Neuronal stem cell (in vitro differentiated cells): Measurements from ENCODE around the gene TCTA.

ENCODE experiments used
- DNase-seq: peaks from one replicate; pipeline ENCODE4 v3.0.0-alpha.2; 2013; ENCODE audit warnings: low spot score
- H2AFZ ChIP-seq: one replicate; pipeline ENCODE4 v1.6.1; 2013; ENCODE audit warnings: mild to moderate bottlenecking, low read length, inconsistent platforms
- H2AK5ac ChIP-seq: 2 replicates; pipeline ENCODE4 v1.6.1; 2013; ENCODE audit warnings: low read depth, mild to moderate bottlenecking, inconsistent platforms, low read length, moderate library complexity, mixed read lengths
- H2BK120ac ChIP-seq: 2 replicates; pipeline ENCODE4 v1.6.1; 2013; ENCODE audit warnings: low read depth, mild to moderate bottlenecking, inconsistent platforms, low read length, moderate library complexity, mixed read lengths
- H2BK12ac ChIP-seq: one replicate; pipeline ENCODE4 v1.6.1; 2013; ENCODE audit warnings: low read length, inconsistent platforms
- H2BK15ac ChIP-seq: 2 replicates; pipeline ENCODE4 v1.6.1; 2013; ENCODE audit warnings: mild to moderate bottlenecking, low read length, inconsistent platforms, mixed read lengths
- H2BK5ac ChIP-seq: one replicate; pipeline ENCODE4 v1.6.1; 2013; ENCODE audit warnings: inconsistent platforms, mild to moderate bottlenecking, low read length, moderate library complexity
- H3K14ac ChIP-seq: one replicate; pipeline ENCODE4 v1.6.1; 2013; ENCODE audit warnings: low read length, inconsistent platforms
- H3K18ac ChIP-seq: 2 replicates; pipeline ENCODE4 v1.6.1; 2013; ENCODE audit warnings: low read length, inconsistent platforms
- H3K23ac ChIP-seq: 2 replicates; pipeline ENCODE4 v1.6.1; 2013; ENCODE audit warnings: low read depth, mild to moderate bottlenecking, mixed read lengths, low read length, inconsistent platforms; ENCODE audit not compliant: poor library complexity
- H3K27ac ChIP-seq: replicated peaks from 3 replicates; pipeline ENCODE4 v1.5.1; 2013; ENCODE audit warnings: low read length, inconsistent platforms
- H3K27me3 ChIP-seq, 3 experiments: 2 replicates each; pipeline ENCODE4 v1.6.1; 2013; ENCODE audit warnings: low read length in 3 of 3, mild to moderate bottlenecking in 2 of 3, inconsistent platforms in 1 of 3, low read depth in 1 of 3, mixed read lengths in 1 of 3, moderate library complexity in 1 of 3; ENCODE audit not compliant: control insufficient read depth in 3 of 3, insufficient read depth in 3 of 3
- H3K36me3 ChIP-seq, 2 donors: replicated peaks in 1 of 2; 2 replicates each; pipeline ENCODE4 v1.6.1; 2013; ENCODE audit warnings: low read length in 2 of 2; ENCODE audit not compliant: control insufficient read depth in 2 of 2, insufficient read depth in 2 of 2
- H3K4ac ChIP-seq: 2 replicates; pipeline ENCODE4 v1.6.1; 2013; ENCODE audit warnings: inconsistent platforms, mild to moderate bottlenecking, low read length, moderate library complexity
- H3K4me1 ChIP-seq, 2 donors: 1 replicate in 1 of 2; 2 replicates in 1 of 2; pipeline ENCODE4 v1.6.1; 2013; ENCODE audit warnings: low read length in 2 of 2, low read depth in 1 of 2; ENCODE audit not compliant: control insufficient read depth in 2 of 2, insufficient read depth in 1 of 2
- H3K4me2 ChIP-seq: one replicate; pipeline ENCODE4 v1.6.1; 2013; ENCODE audit warnings: mild to moderate bottlenecking, low read length, inconsistent platforms; ENCODE audit not compliant: insufficient read depth, poor library complexity, severe bottlenecking
- H3K4me3 ChIP-seq, 2 donors: 2 replicates each; pipeline ENCODE4 v1.5.1; 2013; ENCODE audit warnings: low read length in 2 of 2, mild to moderate bottlenecking in 2 of 2, inconsistent platforms in 1 of 2, moderate library complexity in 1 of 2
- H3K79me1 ChIP-seq: one replicate; pipeline ENCODE4 v1.6.1; 2013; ENCODE audit warnings: low read depth, mild to moderate bottlenecking, inconsistent platforms, low read length, moderate library complexity
- H3K9ac ChIP-seq: one replicate; pipeline ENCODE4 v1.6.1; 2013; ENCODE audit warnings: mild to moderate bottlenecking, low read depth, low read length, inconsistent platforms; ENCODE audit not compliant: poor library complexity
- H3K9me3 ChIP-seq, 2 donors: replicated peaks in 1 of 2; 2 replicates each; pipeline versions ENCODE3 to v1.6.1; 2013; ENCODE audit warnings: low read length in 2 of 2, mild to moderate bottlenecking in 2 of 2, inconsistent platforms in 1 of 2, low read depth in 1 of 2, mixed read lengths in 1 of 2, moderate library complexity in 1 of 2; ENCODE audit not compliant: control insufficient read depth in 2 of 2, insufficient read depth in 1 of 2
- H4K8ac ChIP-seq: one replicate; pipeline ENCODE4 v1.6.1; 2013; ENCODE audit warnings: low read depth, mild to moderate bottlenecking, inconsistent platforms, low read length, moderate library complexity
- H4K91ac ChIP-seq: one replicate; pipeline ENCODE4 v1.6.1; 2013; ENCODE audit warnings: low read length, low read depth, mild to moderate bottlenecking, inconsistent platforms; ENCODE audit not compliant: poor library complexity
- WGBS, 2 donors: extraction: QIAGEN DNeasy Blood & Tissue Kit; methylation state at CpG; one replicate each; pipeline ENCODE4 v1.1.7; 2013; ENCODE audit warnings: missing lambda C conversion rate in 2 of 2, mixed read lengths in 1 of 2; ENCODE audit not compliant: insufficient read length in 2 of 2, insufficient replicate concordance in 1 of 2; ENCODE audit errors: extremely low coverage in 2 of 2; 5-methylcytosine and 5-hydroxymethylcytosine counted together

The TCTA gene

GRCh38 chr3:49410846-49411534, 1.2 kb upstream of the TCTA start:
- DNase-seq = no peak
- Histone ChIP-seq H2BK5ac (peak overlapping the region; percentile 92), H2AFZ (peak overlapping the region; percentile 88), H3K14ac (no peak overlapping the region), H4K91ac (no peak overlapping the region), H4K8ac (no peak overlapping the region), H2BK120ac (no peak overlapping the region), H2BK12ac (no peak overlapping the region), H3K9ac (peak overlapping the region; percentile 97), H3K18ac (peak overlapping the region; percentile 99), H3K4me3 (peak overlapping the region; percentile 58 to 88), H3K27me3 (no peaks in the 10 kb centered on the region), H2BK15ac (no peak overlapping the region), H3K4me2 (peak overlapping the region; percentile 42), H3K23ac (peak overlapping the region; percentile 97), H3K4me1 (peaks cover 10 to 11% of the 10 kb centered on the region in 2 donors), H2AK5ac (peak overlapping the region; percentile 90), H3K4ac (no peak overlapping the region), H3K79me1 (peaks cover 5% of the 10 kb centered on the region), H3K9me3 (no peaks in the 10 kb centered on the region), H3K27ac (peak overlapping the region; percentile 98), H3K36me3 (peaks cover 0 to 17% of the 10 kb centered on the region in 2 donors)
- WGBS, 2 donors = no CpG with 5 or more reads among the region's 33 CpGs

GRCh38 chr3:49411535-49411967, 672 bp upstream of the TCTA start:
- Histone ChIP-seq H2BK120ac (no peak overlapping the region), H3K23ac (peak overlapping the region; percentile 97), H3K9ac (peak overlapping the region; percentile 97), H3K18ac (peak overlapping the region; percentile 99), H2BK12ac (no peak overlapping the region), H2BK15ac (no peak overlapping the region), H4K91ac (no peak overlapping the region), H3K4me3 (peak overlapping the region; percentile 58 to 88), H3K27me3 (no peaks in the 10 kb centered on the region), H3K79me1 (peaks cover 5% of the 10 kb centered on the region), H3K27ac (peak overlapping the region; percentile 98), H2AFZ (peak overlapping the region; percentile 88), H3K4me2 (peak overlapping the region; percentile 42), H2BK5ac (peak overlapping the region; percentile 92), H3K4ac (no peak overlapping the region), H2AK5ac (peak overlapping the region; percentile 90), H3K14ac (no peak overlapping the region), H3K9me3 (no peaks in the 10 kb centered on the region), H3K36me3 (peaks cover 0 to 21% of the 10 kb centered on the region in 2 donors), H4K8ac (no peak overlapping the region), H3K4me1 (peaks cover 10 to 11% of the 10 kb centered on the region in 2 donors)
- WGBS, 2 donors = no CpG with 5 or more reads among the region's 59 CpGs
- DNase-seq = no peak

GRCh38 chr3:49412632-49413337, 562 bp downstream of the TCTA start:
- H3K36me3 ChIP-seq = peaks cover 2 to 25% of the 10 kb centered on the region in 2 donors
- no peak overlapping the region for H3K14ac ChIP-seq
- peaks cover 5% of the 10 kb centered on the region for H3K79me1 ChIP-seq
- H2BK15ac ChIP-seq = peak overlapping the region; percentile 42
- peak overlapping the region; percentile 95 for H3K9ac ChIP-seq
- H3K27ac ChIP-seq = peak overlapping the region; percentile 71
- H4K91ac ChIP-seq = no peak overlapping the region
- peak overlapping the region; percentile 58 to 87 for H3K4me3 ChIP-seq
- no CpG with 5 or more reads among the region's 16 CpGs for WGBS, 2 donors
- no peak overlapping the region for H3K23ac ChIP-seq
- no peak overlapping the region for H4K8ac ChIP-seq
- peak overlapping the region; percentile 95 for H3K18ac ChIP-seq
- H3K4me2 ChIP-seq = peak overlapping the region; percentile 91
- no peak overlapping the region for H2BK120ac ChIP-seq
- H2BK12ac ChIP-seq = no peak overlapping the region
- H3K4ac ChIP-seq = no peak overlapping the region
- no peaks in the 10 kb centered on the region for H3K27me3 ChIP-seq
- no peaks in the 10 kb centered on the region for H3K9me3 ChIP-seq
- peaks cover 10 to 11% of the 10 kb centered on the region in 2 donors for H3K4me1 ChIP-seq
- no peak for DNase-seq
- peak overlapping the region; percentile 80 for H2BK5ac ChIP-seq
- H2AFZ ChIP-seq = peak overlapping the region; percentile 81
- peak overlapping the region; percentile 64 for H2AK5ac ChIP-seq

GRCh38 chr3:49413338-49413734, 1.1 kb downstream of the TCTA start:
- no CpG with 5 or more reads among the region's 6 CpGs for WGBS, 2 donors
- Histone ChIP-seq H2BK120ac (no peak overlapping the region), H3K4ac (no peak overlapping the region), H3K27me3 (no peaks in the 10 kb centered on the region), H3K27ac (no peak overlapping the region), H2BK5ac (no peak overlapping the region), H3K4me3 (peak overlapping the region in 1 of 2 donors; percentile 58), H3K4me2 (no peak overlapping the region), H4K8ac (no peak overlapping the region), H2AK5ac (no peak overlapping the region), H3K79me1 (peaks cover 5% of the 10 kb centered on the region), H3K23ac (no peak overlapping the region), H2AFZ (no peak overlapping the region), H3K36me3 (peaks cover 2 to 28% of the 10 kb centered on the region in 2 donors), H3K4me1 (peaks cover 10 to 11% of the 10 kb centered on the region in 2 donors), H4K91ac (no peak overlapping the region), H3K14ac (no peak overlapping the region), H3K9me3 (no peaks in the 10 kb centered on the region), H2BK15ac (no peak overlapping the region), H3K18ac (no peak overlapping the region), H2BK12ac (no peak overlapping the region), H3K9ac (no peak overlapping the region)
- no peak for DNase-seq
